Peyer's patch (tissue), 4 donors: ENCODE data around the gene CD47.

Source experiments
- CTCF ChIP-seq, 6 experiments: fragments of 450-650 bp in 4 of 6; fragments of 200-600 bp in 2 of 6; sonication (generic) in 1 of 6; IDR thresholded peaks; one replicate each; pipeline ENCODE4 v1.5.1; 2017 to 2019; ENCODE audit warnings: antibody characterized with exemption in 6 of 6, mild to moderate bottlenecking in 3 of 6, moderate library complexity in 1 of 6
- POLR2A ChIP-seq, 2 donors: fragments of 450-650 bp; IDR thresholded peaks; one replicate each; pipeline ENCODE4 v1.5.1; 2017; ENCODE audit warnings: antibody characterized with exemption in 2 of 2, mild to moderate bottlenecking in 2 of 2, moderate library complexity in 2 of 2

- TF ChIP-seq CTCF (IDR thresholded peaks at IDR 0.05) (no peak), POLR2A (IDR thresholded peaks at IDR 0.05) (no peak)
Observed at GRCh38 chr3:108035751-108036150, 55.1 kb downstream of the CD47 start.
